NB4 (cell line): ENCODE results near the gene TMEM30B.

Experiments used
- DNase-seq: peaks from one replicate; pipeline ENCODE4 v3.0.0; 2010; ENCODE audit warnings: low read depth
- H3K4me3 ChIP-seq: one replicate; pipeline ENCODE4 v1.5.1; 2011; ENCODE audit warnings: mild to moderate bottlenecking, low read depth, low read length, moderate library complexity
- MYC ChIP-seq: IDR thresholded peaks from 2 replicates; pipeline ENCODE4 v1.6.1; 2011; ENCODE audit warnings: low read depth, low read length
- POLR2A ChIP-seq: IDR thresholded peaks from 2 replicates; pipeline ENCODE4 v1.6.1; 2011; ENCODE audit warnings: mild to moderate bottlenecking; ENCODE audit not compliant: insufficient read length; ENCODE audit errors: extremely low read depth
- TF ChIP-seq, protein P1 (sequence below): IDR thresholded peaks from 2 replicates; pipeline ENCODE4 v1.6.1; 2011; ENCODE audit warnings: low read depth, low read length
- TF ChIP-seq, protein P2 (sequence below): IDR thresholded peaks from one replicate; pipeline ENCODE4 v1.5.1; 2012; ENCODE audit warnings: low read depth, low read length

The TMEM30B gene

DNA sequence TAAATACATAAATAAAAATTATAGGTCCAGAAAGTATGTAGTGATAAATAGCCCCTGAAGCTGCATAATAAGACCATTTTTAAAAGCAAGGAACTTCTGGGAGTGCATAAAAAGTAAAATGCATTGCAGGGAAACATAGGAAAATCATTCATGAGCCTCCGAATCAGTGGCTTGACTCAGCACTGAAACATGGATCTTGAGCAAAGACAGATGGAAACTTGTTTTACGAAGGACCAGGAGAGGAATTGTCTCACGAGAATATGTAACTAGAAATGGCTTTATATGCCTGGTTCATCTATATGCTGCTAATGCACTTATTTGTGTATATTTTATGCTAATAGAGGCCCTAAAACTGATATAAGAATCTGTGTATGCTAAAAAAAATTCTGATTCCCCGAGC, 14.7 kb downstream of the TMEM30B start:
- TF ChIP-seq, protein P1, sequence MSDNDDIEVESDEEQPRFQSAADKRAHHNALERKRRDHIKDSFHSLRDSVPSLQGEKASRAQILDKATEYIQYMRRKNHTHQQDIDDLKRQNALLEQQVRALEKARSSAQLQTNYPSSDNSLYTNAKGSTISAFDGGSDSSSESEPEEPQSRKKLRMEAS = no peak
- TF ChIP-seq, protein P2, sequence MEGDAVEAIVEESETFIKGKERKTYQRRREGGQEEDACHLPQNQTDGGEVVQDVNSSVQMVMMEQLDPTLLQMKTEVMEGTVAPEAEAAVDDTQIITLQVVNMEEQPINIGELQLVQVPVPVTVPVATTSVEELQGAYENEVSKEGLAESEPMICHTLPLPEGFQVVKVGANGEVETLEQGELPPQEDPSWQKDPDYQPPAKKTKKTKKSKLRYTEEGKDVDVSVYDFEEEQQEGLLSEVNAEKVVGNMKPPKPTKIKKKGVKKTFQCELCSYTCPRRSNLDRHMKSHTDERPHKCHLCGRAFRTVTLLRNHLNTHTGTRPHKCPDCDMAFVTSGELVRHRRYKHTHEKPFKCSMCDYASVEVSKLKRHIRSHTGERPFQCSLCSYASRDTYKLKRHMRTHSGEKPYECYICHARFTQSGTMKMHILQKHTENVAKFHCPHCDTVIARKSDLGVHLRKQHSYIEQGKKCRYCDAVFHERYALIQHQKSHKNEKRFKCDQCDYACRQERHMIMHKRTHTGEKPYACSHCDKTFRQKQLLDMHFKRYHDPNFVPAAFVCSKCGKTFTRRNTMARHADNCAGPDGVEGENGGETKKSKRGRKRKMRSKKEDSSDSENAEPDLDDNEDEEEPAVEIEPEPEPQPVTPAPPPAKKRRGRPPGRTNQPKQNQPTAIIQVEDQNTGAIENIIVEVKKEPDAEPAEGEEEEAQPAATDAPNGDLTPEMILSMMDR = no peak
- TF ChIP-seq POLR2A (no peak), MYC (no peak)
- no peak for DNase-seq
- H3K4me3 ChIP-seq = no peak overlapping the region

DNA sequence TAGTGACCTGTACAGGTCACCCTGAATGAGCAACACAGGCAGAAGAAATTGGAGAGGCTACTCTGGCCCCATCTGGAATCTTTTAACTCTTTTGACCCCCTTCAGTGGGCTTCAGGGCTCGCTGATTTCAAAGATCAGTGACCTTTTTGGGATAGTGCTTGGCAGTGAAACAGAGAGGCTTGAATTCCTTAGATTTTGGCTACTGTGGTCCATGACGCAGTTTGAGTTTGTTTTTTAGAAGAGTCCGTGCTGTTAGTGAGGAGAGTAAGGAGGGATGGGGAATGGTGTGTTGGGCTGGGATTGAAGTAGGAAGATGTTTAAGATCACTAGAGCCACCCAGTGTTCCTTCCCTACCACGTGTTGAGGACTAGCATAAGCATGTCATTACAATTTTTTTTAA, 16.5 kb downstream of the TMEM30B start:
- TF ChIP-seq POLR2A (no peak), MYC (no peak)
- TF ChIP-seq, protein P2 = no peak
- TF ChIP-seq, protein P1 = no peak
- DNase-seq = no peak
- H3K4me3 ChIP-seq = no peak overlapping the region

DNA sequence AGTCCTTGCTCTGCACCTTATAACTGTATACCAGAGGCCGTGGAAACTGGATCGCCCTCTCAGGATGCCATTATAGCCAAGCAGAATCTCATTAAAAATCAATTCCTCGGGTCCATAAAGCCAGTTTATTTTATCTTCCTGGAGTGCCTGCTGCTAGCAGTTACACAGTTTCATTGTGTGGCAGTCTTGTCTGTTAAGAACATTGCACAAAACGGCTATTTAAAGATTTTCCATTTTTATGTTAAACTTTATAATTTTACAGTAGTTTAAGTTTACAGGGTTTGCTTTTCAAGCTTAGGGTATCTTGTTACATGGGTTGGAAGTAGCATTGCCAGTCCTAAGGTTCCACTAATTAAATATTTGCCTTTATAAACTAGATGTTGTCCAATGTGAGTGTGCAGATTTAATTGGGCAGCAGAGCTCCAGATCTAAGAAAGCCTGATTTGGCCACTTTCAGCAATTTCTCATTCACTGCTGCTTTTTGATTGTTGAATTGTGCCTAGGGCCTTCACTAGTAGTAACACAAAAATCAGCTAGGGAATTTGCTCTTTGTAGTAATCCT, 17.0 kb downstream of the TMEM30B start:
- H3K4me3 ChIP-seq = no peak overlapping the region
- TF ChIP-seq, protein P2 = no peak
- TF ChIP-seq, protein P1 = no peak
- TF ChIP-seq POLR2A (no peak), MYC (no peak)
- no peak for DNase-seq

DNA sequence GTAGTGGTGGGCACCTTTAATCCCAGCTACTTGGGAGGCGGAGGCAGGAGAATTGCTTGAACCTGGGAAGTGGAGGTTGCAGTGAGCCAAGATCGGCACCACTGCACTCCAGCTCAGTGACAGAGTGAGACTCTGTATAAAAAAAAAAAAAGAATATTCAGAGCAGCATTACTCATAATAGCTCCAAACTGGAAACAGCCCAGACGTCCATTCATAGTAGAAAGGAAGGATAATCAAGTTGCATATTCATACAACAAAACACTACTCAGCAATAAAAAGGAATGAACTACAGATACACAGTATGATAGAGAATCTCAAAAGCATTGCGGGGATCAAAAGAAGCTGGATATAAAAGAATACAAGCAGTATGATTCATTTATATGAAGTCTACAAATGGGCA, 19.1 kb downstream of the TMEM30B start:
- TF ChIP-seq, protein P1 = no peak
- H3K4me3 ChIP-seq = no peak overlapping the region

DNA sequence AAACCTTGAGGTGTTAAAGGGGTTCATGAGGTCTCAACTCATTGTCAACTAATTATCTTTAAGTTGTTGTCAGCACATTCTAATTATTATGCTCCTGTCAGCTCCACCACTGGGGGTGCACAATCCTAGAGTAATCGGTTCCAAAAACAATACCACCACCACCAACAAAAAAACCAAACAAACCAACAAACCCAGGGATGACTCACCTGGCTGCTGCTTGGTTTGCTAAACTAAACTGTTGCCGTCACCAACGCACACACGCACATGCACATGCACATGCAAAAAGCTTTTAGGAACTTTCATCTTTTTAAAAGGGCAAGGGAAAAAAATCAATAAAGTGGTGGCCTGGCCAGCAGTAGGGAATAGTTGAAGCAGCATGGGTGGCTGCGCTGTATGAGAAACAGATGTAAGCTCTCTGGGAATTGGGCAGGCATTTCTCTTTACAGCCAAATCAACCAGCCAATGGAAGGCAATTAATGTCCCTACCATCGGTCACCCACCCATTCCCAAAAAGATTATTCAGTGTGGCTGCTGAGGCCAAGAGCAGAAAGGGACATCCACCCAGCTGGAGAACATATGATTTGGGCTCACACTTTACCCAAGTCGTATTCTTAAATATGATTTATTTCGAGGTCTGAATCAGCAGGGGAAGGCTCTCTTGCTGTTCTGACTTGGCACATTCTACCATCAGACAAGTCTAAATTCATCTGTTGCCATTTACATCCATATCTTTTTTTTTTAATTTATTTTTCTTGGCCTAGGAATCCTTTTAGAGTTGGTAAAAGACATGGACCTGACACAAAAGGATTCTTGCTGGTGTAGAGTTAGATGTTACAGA, 20.0 kb downstream of the TMEM30B start:
- DNase-seq = no peak
- H3K4me3 ChIP-seq = no peak overlapping the region
- TF ChIP-seq, protein P1 = no peak
- TF ChIP-seq MYC = no peak
- TF ChIP-seq, protein P2 = no peak
- TF ChIP-seq POLR2A = no peak

More for the DNA sequence above, 19.1 kb downstream of the TMEM30B start:
- DNase-seq = no peak

DNA sequence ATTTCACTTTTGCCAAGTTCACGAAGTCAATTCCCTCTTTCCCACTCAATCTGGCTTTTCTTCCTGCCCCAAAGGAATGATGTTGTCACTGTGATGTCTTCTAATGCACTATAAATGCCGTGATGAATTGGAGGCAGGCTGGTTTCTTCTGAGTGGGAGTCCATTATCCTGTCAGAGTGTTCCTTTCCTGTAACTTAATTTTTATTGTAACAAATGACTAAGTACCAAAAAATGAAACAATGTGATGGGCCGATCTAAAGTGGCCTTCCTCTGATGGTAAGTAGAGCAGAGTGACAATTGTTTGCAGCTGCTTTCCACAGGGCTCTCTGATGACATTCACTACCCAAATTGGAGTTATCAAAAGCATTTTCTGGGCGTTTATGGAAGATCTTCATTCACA, 22.2 kb downstream of the TMEM30B start:
- H3K4me3 ChIP-seq = no peak overlapping the region
- TF ChIP-seq MYC (no peak), POLR2A (no peak)
- TF ChIP-seq, protein P2 = no peak
- TF ChIP-seq, protein P1 = no peak
- no peak for DNase-seq
